ENCODE data around the gene GSK3A. TPM values are rescaled to one million over a fixed set of nuclear protein-coding genes. Genes with fewer than 3 reads are reported as not detected.
A peak's percentile ranks its signal among the peaks of the same experiment; 100 is the strongest.

The GSK3A gene
- total RNA-seq, 1 donor from 2014 or later: 40.0 TPM

GRCh38 chr19:42239544-42240220 is 2.7 kb downstream of the GSK3A start:
- intact Hi-C loops (cut with micrococcal nuclease): no loop called here
- ATAC-seq: no peak
- DNase-seq: no peak

- ATAC-seq (no peak), DNase-seq (no peak)
- intact Hi-C loops (cut with micrococcal nuclease): no loop called here
These were observed 7.2 kb downstream of the GSK3A start for GRCh38 chr19:42235181-42235580.

DNA sequence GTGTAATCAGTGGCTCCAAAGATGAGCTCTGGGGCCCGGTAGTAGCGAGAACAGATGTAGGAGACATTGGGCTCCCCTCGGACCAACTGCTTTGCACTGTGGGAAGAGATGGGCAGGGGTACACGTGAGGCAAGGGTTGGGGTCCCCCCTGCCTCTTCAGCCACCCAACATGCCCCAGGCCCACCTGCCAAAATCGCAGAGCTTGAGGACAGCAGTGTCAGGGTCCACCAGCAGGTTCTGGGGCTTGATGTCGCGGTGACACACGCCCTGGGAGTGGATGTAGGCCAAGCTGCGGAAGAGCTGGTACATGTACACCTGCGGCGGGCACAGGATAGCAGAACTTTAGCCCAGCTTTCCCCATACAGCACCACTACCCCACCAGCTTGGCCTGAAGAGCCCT is 8.0 kb downstream of the GSK3A start:
- intact Hi-C loops (cut with micrococcal nuclease): no loop called here
- ATAC-seq: no peak
- DNase-seq: peak; percentile 15

- ATAC-seq (no peak), DNase-seq (no peak)
- intact Hi-C loops (cut with micrococcal nuclease): no loop called here
These were observed 8.6 kb downstream of the GSK3A start for GRCh38 chr19:42233678-42234292.

- intact Hi-C loops (cut with micrococcal nuclease): no loop called here
- no peak for ATAC-seq
- peak; percentile 1 for DNase-seq
These were observed 9.3 kb downstream of the GSK3A start for GRCh38 chr19:42233106-42233505.

DNA sequence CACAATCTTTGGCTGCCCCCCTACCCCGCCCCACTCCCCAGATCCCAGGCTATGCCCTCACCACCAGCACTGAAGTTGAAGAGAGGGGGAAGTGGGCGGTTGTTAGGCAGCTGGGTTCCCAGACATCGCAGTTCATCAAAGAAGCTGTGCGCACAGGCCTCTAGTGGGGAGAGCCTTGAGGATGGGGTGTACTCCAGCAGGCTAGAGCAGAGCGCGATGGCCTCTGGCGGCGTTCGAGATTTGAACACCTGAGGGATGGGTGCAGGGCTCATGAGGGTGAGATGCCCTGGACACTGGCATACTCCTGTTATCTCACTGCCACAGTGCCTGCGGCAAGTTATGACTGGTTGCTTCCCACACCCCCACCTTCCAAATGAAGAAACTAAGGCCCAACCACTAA is 10.0 kb downstream of the GSK3A start:
- ATAC-seq (no peak), DNase-seq (peak; percentile 14)
- intact Hi-C loops (cut with micrococcal nuclease): no loop called here

GRCh38 chr19:42230571-42230970 is 11.8 kb downstream of the GSK3A start:
- intact Hi-C loops (cut with micrococcal nuclease): no loop called here
- DNase-seq (peak; percentile 8), ATAC-seq (no peak)

GRCh38 chr19:42229855-42230351 is 12.5 kb downstream of the GSK3A start:
- ATAC-seq (no peak), DNase-seq (peak; percentile 27)
- intact Hi-C loops (cut with micrococcal nuclease): no loop called here

- intact Hi-C loops (cut with micrococcal nuclease): no loop called here
- no peak for ATAC-seq
- peak; percentile 7 for DNase-seq
These were observed 13.0 kb downstream of the GSK3A start for GRCh38 chr19:42229301-42229854.

GRCh38 chr19:42228641-42229040 is 13.8 kb downstream of the GSK3A start:
- intact Hi-C loops (cut with micrococcal nuclease): no loop called here
- ATAC-seq: no peak
- DNase-seq: peak; percentile 9

DNA sequence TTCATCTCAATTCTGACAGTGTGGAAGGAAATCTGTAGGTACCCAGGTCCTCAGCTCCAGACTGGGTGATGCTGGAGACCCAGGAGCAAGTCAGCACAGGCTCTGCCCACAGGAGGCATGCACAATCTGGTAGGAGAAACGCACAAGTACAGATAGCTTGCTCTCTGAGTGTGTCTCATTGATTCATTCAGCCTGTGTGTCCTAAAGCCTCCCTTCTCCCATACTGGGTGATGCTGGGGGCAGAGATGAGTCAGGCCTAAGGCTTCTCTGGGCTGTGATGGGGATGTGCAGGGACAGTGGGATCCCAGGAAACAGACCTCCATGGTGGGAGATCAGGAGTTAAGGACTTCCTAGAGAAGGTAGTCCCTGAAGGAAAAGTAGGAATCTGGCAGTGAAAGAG is 15.5 kb downstream of the GSK3A start:
- no peak for DNase-seq
- no peak for ATAC-seq
- intact Hi-C loops (cut with micrococcal nuclease): no loop called here

GRCh38 chr19:42225718-42226292 is 16.6 kb downstream of the GSK3A start:
- ATAC-seq (no peak), DNase-seq (no peak)
- intact Hi-C loops (cut with micrococcal nuclease): no loop called here

GRCh38 chr19:42224940-42225717 is 17.3 kb downstream of the GSK3A start:
- intact Hi-C loops (cut with micrococcal nuclease): no loop called here
- DNase-seq: no peak
- no peak for ATAC-seq

DNA sequence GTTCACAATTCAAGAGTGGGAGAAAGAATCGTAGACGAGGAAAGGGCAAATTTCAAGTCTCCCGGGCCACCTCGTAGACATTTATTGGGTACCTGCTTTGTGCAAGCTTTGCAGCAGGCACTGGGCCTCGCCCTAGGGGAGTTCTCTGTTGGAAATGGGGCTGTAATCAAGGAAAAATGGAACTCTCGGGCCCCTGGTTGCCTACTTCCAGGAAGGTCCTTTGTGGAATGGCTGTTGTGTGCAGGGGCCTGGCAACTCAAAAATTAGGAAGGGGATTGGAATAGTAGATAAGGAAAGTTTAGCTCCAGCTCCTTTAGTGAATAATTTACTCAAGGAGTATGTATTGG is 21.7 kb downstream of the GSK3A start:
- ATAC-seq (no peak), DNase-seq (peak; percentile 4)
- intact Hi-C loops (cut with micrococcal nuclease): no loop called here

GRCh38 chr19:42219812-42220750 is 22.3 kb downstream of the GSK3A start, which contains the start of gene ZNF526:
ZNF526 (plus strand) TSS chr19:42220312; CDS start chr19:42224404, 4,092 bp downstream.
- peak; percentile 99 for DNase-seq

GRCh38 chr19:42217520-42218437 is 24.6 kb downstream of the GSK3A start, which contains the start of gene DEDD2:
DEDD2 (minus strand) TSS chr19:42217677; CDS start chr19:42217007, 670 bp downstream.
- intact Hi-C loops (cut with micrococcal nuclease): no loop called here
- peak; percentile 83 for ATAC-seq
- DNase-seq: peak; percentile 98

More at GRCh38 chr19:42219812-42220750, 22.3 kb downstream of the GSK3A start, which contains the start of gene ZNF526:
- peak; percentile 89 for ATAC-seq
- intact Hi-C loops (cut with micrococcal nuclease): no loop called here

Measured in left ventricle myocardium superior (tissue), 1 donor.